ENCODE measurements around the gene CRISPLD2.

GRCh38 chr16:84838383-84838948 is 18.7 kb downstream of the CRISPLD2 start:
- TF ChIP-seq, protein P1, sequence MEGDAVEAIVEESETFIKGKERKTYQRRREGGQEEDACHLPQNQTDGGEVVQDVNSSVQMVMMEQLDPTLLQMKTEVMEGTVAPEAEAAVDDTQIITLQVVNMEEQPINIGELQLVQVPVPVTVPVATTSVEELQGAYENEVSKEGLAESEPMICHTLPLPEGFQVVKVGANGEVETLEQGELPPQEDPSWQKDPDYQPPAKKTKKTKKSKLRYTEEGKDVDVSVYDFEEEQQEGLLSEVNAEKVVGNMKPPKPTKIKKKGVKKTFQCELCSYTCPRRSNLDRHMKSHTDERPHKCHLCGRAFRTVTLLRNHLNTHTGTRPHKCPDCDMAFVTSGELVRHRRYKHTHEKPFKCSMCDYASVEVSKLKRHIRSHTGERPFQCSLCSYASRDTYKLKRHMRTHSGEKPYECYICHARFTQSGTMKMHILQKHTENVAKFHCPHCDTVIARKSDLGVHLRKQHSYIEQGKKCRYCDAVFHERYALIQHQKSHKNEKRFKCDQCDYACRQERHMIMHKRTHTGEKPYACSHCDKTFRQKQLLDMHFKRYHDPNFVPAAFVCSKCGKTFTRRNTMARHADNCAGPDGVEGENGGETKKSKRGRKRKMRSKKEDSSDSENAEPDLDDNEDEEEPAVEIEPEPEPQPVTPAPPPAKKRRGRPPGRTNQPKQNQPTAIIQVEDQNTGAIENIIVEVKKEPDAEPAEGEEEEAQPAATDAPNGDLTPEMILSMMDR (IDR thresholded peaks at IDR 0.05), result no peak
- no peak for TF ChIP-seq POLR2A (IDR thresholded peaks at IDR 0.05)

Measured in body of pancreas (tissue), 4 donors.